ENCODE data around the gene PARK7. TPM values are rescaled to one million over a fixed set of nuclear protein-coding genes. Genes with fewer than 3 reads are reported as not detected.

The PARK7 gene
- total RNA-seq, 2 donors from 2014 or later: 206 to 266 TPM

GRCh38 chr1:7995437-7995836 lies 33.9 kb downstream of the PARK7 start:
- Histone ChIP-seq H3K4me1 (no peaks in the 10 kb centered on the region), H3K27me3 (no peaks in the 10 kb centered on the region), H3K27ac (no peak overlapping the region), H3K36me3 (no peaks in the 10 kb centered on the region), H3K9me3 (no peaks in the 10 kb centered on the region), H3K4me3 (no peak overlapping the region)
- no peak for DNase-seq (ENCODE audit: low spot score)
- TF ChIP-seq CTCF (IDR thresholded peaks at IDR 0.05): no peak

GRCh38 chr1:8002329-8002910 lies 40.9 kb downstream of the PARK7 start:
- peaks cover 0 to 27% of the 10 kb centered on the region in 2 donors for H3K4me1 ChIP-seq
- no peak overlapping the region for H3K4me3 ChIP-seq
- H3K27me3 ChIP-seq: no peaks in the 10 kb centered on the region
- no peak for TF ChIP-seq CTCF (IDR thresholded peaks at IDR 0.05)
- no peaks in the 10 kb centered on the region for H3K9me3 ChIP-seq
- DNase-seq (ENCODE audit: low spot score): no peak
- no peak overlapping the region for H3K27ac ChIP-seq
- no peaks in the 10 kb centered on the region for H3K36me3 ChIP-seq

GRCh38 chr1:8002921-8003320 lies 41.4 kb downstream of the PARK7 start:
- H3K9me3 ChIP-seq: no peaks in the 10 kb centered on the region

GRCh38 chr1:8003438-8004112 lies 42.1 kb downstream of the PARK7 start:
- no peak for TF ChIP-seq CTCF (IDR thresholded peaks at IDR 0.05)
- Histone ChIP-seq H3K36me3 (no peaks in the 10 kb centered on the region), H3K4me3 (no peak overlapping the region), H3K27ac (peak overlapping the region; percentile 74 to 79), H3K4me1 (peaks cover 0 to 27% of the 10 kb centered on the region in 2 donors), H3K9me3 (no peaks in the 10 kb centered on the region), H3K27me3 (no peaks in the 10 kb centered on the region)
- no peak for DNase-seq (ENCODE audit: low spot score)

More at GRCh38 chr1:8002921-8003320, 41.4 kb downstream of the PARK7 start:
- no peaks in the 10 kb centered on the region for H3K36me3 ChIP-seq
- no peak overlapping the region for H3K4me3 ChIP-seq
- peaks cover 0 to 27% of the 10 kb centered on the region in 2 donors for H3K4me1 ChIP-seq
- no peak for TF ChIP-seq CTCF (IDR thresholded peaks at IDR 0.05)
- no peak for DNase-seq (ENCODE audit: low spot score)
- H3K27me3 ChIP-seq: no peaks in the 10 kb centered on the region
- peak overlapping the region in 1 of 2 donors; percentile 79 for H3K27ac ChIP-seq

GRCh38 chr1:8004113-8004802 lies 42.7 kb downstream of the PARK7 start:
- peak overlapping the region; percentile 74 to 79 for H3K27ac ChIP-seq

More at GRCh38 chr1:8004113-8004802, 42.7 kb downstream of the PARK7 start:
- Histone ChIP-seq H3K4me3 (peak overlapping the region in 1 of 2 donors; percentile 9), H3K4me1 (peaks cover 0 to 27% of the 10 kb centered on the region in 2 donors), H3K36me3 (no peaks in the 10 kb centered on the region), H3K9me3 (no peaks in the 10 kb centered on the region), H3K27me3 (no peaks in the 10 kb centered on the region)
- peak; percentile 58 for DNase-seq (ENCODE audit: low spot score)
- TF ChIP-seq CTCF (IDR thresholded peaks at IDR 0.05): no peak
